Stimulated activated CD4-positive, alpha-beta T cell treated with anti-CD3 and anti-CD28 coated beads, Interleukin-4, amount 100 ng/mL, for 1 hour (primary cell): Measurements from ENCODE around the gene PDZD2.
"Not testable (repeated sequence)": the region's sequence is repeated elsewhere in the genome, so short reads cannot be mapped to it uniquely, and the experiment has no call there.

Source experiments
- DNase-seq: peaks from one replicate; pipeline ENCODE4 v3.0.0-alpha.2; 2020

PDZD2 gene

DNA sequence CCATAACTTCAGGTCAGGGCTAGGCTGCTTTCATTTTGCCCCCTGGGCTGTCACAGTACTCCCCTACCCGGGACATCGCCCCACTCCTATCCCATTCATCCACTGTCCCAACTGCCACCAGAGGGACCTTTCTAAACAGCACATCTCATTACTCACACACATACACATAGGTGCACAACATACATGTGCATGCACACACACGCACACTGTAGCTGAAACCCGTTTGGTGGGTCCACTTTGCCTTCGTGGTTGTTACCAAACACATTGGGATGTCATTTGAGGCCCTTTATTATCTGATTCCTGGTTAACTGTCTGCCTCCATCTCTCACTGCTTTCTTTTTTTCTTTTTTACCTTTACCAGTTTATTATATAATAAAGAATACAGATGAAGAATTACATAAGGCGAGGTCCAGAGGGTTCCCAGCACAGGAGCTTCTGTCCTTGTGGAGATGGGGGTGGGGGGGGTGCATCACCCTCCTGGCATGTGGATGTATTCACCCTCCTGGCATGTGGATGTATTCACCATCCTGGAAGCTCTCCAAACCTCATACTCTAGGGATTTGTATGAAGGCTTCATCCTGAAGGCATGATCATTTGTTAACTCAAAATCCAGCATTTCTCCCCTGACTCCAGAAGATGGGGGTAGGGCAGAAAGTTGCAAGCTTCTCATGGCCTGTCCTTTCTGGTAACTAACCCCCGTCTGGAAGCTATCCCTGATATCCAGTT lies 349.2 kb downstream of the PDZD2 start:
- no peak for DNase-seq

DNA sequence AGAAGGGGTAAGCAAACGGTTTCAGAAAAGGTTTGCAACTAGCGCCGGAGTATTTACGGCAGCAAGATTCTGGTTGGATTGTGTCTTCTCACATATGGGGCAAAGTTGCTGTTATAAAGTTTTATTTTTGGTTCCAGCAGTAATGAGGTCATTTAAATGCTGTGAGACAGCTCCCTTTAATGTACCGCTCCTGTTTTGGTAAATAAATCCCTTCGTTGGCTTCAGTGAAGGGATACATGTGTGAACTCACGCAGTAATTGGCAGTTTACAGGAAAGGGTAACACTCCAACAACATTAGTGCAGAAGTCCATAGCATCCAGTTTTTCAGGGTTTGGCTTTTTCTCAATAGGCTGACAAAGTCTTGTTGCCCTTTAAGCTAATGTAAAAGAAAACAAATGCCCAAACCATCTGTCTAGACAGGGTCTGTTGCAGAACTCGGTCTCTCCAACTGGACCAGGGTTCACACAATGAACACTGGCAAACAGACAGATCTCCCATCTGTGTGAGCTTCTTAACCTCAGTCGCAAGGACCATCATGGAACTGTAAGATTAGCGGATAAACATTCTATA lies 351.2 kb downstream of the PDZD2 start:
- no peak for DNase-seq

DNA sequence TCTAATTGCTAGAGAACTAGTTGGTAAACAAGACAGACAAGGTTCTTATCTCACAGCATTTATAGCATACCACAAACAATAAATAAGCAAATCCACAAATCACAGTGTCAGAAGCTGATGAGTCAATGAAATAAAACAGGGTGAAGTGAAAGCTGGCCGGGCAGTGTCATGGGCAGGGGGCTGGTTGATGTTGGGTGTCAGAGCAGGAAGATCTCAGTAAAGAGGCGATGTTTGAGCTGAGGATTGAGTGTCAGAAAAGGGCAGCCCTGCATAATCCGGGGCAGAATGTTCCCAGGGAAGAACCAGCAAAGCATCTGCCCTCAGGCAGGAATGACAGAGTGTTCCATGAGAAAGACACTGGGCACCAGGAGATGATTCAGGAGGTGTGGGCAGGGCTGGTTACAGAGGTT lies 351.8 kb downstream of the PDZD2 start:
- no peak for DNase-seq

DNA sequence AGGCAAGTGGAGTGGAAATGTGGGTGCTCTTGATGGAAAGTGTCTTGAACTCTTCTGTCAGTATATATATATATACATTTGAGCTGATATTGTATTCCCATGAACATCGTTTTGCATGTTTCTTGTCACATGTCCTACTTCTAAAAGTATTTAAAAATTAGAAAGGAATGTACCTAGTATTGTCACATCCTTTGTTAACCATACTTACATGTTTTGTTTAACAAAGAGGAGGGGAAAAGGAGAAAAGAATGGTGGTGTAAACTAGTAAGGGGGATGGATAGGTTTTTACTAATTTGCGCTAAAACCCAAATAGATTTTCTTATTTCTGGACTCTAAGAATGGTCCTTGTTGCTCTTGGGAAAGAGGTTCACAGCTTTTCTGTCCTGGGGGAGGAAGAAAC lies 353.4 kb downstream of the PDZD2 start:
- DNase-seq, result no peak

DNA sequence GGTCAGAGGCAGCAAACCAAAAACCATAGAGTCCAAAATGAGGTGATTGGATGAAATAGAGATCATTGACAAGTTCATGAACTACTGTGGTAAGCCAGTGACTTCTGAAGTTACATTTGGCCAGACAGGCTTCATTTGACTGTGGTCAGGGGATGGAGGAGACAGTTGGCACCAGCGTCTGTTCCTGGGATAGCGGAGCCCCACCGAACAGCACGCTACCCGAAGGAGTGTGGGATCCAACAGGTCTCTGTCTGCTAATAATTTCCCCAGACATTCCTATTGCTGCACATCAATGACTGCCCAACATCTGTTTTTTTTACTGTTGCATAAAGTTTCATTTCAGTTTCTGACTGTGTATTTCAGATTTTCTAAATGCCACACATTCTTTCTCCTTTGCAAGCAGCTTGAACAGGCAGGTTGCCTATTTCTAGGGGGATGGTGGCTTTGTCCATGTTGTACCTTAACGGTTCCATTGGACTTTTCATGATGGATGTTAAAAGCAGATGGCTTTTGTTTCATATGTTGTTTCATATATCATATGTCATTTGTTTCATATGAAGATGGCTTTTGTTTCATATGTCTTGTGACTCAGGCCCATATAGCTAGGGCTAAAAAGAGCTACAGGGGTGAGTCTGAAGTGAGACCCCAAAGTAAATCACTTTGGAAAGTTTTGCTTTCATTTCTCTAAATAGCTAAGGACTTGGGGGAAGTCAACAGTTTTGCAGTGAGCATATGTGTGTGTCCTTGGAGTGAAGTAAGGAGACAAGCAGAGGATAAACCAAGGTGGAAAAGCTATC lies 354.4 kb downstream of the PDZD2 start:
- DNase-seq, result no peak

DNA sequence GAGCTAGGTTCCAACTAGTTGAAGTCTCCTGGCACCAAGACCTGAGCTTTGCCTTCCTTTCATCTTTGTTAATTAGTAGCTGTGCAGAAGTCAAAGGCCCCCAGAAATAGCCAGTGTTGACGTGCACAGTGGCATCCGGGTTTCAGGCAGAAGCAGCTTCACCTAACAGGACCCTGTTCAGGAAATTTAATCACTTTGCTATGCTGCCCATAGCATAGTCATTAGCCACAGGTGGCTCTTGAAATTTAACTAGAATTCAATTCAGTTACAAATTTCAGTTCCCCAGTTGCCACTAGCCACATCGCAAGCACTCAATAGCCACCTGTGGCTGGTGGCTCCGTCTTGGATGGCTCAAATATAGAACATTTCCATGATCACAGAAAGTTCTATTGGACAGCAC lies 356.1 kb downstream of the PDZD2 start:
- no peak for DNase-seq

DNA sequence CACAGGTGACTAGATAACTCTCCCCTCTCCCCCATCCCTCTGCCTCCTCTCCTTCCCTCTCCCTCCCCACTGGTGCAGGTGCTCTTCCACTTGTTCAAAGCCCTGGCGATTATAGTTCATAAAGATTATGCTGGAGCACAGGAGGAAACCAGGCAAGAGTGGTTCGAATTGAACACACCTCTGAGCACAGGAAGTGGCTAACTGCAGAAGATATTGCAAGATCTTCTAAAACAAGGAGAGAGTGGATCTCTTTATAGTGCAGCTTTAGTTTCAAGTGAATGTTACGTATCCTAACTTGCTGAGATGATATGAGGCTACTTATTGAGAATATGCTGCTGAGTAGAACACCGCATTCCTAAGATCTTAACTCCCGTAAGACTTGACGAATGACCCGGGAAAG lies 356.8 kb downstream of the PDZD2 start:
- DNase-seq, result no peak

DNA sequence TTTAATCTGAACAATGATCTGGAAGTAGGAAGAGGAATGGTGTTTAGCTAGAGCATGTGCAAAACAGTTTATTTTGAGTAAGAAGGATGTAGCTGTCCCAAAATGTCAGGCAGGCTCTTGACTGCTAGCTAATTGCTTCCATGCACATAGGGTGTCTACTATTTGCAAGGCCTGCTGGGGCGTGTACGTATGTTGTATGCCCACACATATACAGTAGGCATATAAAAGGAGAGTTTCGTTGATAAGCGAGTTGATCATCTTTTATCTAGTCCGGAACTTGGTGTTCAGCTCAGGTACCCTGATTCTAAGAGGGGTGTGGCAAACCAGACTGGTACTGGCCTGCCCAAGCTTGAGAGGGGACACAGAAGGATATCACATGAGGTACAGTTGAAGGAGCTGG lies 358.0 kb downstream of the PDZD2 start:
- DNase-seq, result no peak

DNA sequence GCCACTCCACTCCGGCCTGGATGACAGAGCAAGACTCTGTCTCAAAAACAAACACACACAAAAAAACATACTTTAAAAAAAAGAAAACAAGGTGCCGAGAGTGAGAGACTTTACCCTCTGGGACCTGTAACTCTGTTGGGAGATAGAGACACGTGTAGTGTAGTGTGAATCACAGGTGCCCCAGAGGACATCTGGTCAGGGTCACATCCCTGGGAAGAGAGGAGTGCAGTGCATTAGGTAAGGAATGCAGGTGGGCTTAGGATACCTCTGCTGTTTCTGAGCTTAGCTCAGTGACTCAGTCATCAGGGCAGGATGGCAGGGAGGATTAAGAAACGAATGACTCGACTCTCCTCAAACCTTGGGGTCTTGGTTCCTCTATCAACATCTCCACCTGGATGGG lies 360.5 kb downstream of the PDZD2 start:
- no peak for DNase-seq

DNA sequence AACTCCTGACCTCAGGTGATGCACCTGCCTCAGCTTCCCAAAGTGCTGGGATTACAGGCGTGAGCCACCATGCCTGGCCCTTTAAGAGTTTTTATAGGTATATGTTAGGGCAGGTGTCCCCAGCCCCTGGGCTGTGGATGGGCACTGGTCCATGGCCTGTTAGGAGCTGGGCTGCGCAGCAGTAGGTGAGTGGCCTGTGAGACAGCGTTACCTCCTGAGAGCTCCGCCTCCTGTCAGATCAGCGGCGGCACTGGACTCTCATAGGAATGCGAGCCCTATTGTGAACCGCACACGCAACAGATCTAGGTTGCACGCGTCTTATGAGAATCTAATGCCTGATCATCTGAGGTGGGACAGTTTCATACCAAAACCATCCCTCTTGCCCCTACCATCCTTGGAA lies 361.8 kb downstream of the PDZD2 start:
- no peak for DNase-seq

DNA sequence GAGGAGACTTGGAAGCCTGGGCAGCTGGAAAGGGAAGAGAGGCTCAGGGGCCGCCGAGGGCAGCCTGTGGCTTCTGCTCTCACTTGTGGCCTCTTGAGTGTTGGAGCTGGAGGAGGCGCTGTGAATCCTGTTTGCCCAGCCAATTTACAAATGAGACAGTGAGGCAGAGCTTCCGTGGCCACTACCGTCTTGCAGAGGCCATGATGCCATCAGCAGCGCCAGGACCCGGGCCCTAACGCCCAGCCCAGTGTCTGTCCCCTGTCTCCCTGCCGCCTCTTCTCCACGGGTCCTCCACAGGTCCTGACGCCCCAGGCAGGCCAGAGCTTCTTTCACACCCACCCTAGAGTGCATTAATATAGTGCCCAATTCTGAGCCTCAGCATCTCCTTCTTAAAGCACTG lies 362.4 kb downstream of the PDZD2 start:
- no peak for DNase-seq

DNA sequence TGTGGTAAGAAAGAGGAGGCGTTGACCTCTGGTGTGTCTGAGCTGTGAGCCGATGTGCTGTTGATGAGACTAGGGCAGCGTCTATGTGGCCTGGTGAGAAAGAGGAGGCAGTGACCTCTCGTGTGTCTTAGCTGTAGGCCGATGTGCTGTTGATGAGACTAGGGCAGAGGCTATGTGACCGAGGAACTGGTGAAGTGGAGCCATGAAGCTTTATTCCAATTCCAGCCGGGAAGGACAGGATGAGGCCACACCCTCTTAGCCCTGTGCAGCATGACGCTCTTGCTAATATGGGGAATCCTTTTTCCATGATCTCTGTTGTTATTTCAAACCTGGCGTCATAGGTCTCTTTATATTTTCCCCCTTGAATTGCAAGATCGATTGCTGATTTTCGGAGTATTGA lies 362.8 kb downstream of the PDZD2 start:
- no peak for DNase-seq

DNA sequence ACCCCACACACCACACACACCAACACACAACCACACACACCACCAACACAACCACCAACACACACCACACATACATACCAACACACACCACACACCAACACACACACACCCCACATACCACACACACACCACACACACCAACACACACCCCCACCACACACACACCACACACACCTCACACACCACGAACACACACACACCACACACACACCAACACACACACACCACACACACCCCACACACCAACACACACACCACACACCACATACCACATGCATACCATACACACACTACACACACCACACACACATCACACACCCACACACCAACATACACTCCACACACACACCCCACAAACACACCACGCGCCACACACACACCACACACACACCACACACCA lies 363.8 kb downstream of the PDZD2 start:
- no peak for DNase-seq

DNA sequence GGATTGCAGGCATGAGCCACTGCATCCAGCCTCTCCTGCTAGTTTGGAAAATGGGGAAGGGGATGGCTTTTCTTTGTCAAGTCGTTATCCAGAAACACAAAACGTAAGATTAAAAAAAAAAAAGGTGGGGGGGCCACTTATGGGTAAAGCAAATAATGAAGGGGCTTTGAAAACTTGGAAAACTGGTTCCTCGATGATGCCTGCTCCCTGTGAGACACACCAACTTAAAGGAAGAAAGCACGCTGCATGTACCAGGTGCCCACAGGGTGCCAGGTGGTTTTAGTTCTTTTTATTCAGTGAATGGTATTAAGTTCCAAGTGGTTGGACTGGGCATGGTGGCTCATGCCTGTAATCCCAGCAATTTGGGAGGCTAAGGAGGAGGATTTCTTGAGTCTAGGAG lies 365.1 kb downstream of the PDZD2 start:
- no peak for DNase-seq

DNA sequence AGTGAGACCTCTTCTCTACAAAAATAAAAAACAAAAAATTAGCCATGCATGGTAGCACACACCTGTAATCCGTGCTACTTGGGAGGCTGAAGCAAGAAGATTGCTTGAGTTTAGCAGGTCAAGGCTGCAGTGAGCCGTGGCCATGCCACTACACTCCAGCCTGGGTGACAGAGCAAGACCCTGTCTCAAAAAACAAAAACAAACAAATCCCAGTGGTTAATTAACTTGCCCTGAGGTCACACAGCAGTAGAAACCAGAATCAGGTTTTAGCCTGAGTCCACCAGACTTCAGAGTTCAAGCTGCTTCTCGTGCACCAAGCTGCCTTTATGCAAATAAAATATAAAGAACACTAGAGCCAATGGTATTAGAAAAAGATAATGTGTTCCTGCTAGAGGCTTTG lies 365.5 kb downstream of the PDZD2 start:
- no peak for DNase-seq

DNA sequence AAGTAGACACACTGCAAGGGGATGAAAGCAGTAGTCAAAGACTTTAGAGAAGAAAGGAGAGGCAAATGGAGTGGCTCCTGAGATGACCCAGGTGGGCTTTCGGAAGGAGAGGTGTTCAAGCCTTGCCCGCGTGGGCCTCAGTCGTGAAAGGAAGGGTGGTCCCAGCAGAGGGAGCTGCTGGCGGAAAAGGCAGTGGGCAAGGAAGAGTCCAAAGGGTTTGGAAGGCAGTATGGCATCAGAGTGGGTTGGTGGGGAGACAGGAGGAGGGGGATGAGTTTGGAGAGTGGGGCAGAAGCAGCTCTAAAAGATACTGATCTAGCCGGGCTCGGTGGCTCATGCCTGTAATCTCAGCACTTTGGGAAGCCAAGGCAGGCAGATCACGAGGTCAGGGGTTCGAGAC lies 369.8 kb downstream of the PDZD2 start:
- no peak for DNase-seq

DNA sequence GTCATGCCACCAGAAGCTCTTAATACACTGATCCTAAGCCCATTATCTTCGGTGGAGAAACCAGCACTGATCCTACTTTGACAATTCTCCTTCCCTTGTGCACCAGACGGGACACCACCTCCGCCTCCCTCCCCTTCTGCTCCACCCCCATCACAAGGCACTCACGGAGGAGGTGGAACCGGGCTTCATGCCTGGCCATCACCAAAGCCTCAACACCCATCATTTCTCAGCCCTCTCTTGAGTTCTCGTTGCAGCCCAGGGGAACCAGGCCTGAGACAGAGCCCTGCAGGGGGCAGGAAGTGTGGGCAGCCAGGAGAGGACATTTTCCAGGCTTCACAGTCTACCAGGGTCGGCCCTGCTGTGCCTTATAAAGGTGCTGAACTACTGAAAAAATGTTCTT lies 374.7 kb downstream of the PDZD2 start:
- DNase-seq, result no peak

DNA sequence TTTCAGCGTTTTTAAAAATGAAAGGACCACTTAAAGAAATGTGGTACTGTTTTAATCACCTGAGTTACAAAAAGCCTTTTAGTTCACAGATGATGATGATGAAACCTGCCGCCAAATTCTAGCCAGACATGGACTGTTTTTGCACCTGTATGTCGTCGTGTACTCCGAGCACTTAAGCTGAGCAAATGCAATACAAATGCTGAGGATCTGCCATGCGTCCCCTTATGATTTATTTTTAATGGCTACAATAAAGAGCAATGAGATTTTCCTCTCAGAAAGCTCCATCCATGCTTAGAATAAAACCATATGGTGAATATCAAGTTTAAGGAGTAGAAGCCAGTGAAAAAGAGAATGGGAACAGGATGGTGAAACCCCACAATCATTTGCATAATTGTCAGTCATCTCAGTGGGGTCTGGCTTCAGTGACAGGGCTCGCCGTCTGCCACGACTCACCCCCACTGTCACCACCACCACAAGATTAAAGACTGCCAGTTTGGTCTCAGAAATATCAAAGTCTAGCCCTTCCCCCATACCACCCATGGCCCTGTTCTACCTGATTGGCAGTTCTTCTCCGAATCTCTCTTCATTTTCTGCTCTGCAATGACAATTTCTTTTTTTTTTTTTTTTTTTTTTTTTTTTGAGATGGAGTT lies 375.3 kb downstream of the PDZD2 start:
- no peak for DNase-seq

DNA sequence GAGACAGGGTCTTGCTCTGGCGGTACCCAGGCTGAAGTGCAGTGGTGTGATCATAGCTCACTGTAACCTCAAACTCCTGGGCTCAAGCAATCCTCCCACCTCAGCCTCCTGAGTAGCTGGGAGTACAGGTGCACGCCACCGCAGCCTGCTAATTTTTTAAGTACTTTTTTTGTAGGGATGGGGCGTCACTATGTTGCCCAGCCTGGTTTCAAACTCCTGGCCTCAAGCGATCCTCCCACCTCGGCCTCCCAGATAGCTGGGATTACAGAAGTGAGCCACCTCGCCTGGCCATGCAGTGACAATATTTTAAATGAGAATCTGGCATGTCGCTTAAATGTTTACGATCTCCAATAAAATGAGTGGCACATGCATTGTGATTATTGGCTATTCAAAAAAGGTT lies 376.3 kb downstream of the PDZD2 start:
- not testable (repeated sequence) for DNase-seq

DNA sequence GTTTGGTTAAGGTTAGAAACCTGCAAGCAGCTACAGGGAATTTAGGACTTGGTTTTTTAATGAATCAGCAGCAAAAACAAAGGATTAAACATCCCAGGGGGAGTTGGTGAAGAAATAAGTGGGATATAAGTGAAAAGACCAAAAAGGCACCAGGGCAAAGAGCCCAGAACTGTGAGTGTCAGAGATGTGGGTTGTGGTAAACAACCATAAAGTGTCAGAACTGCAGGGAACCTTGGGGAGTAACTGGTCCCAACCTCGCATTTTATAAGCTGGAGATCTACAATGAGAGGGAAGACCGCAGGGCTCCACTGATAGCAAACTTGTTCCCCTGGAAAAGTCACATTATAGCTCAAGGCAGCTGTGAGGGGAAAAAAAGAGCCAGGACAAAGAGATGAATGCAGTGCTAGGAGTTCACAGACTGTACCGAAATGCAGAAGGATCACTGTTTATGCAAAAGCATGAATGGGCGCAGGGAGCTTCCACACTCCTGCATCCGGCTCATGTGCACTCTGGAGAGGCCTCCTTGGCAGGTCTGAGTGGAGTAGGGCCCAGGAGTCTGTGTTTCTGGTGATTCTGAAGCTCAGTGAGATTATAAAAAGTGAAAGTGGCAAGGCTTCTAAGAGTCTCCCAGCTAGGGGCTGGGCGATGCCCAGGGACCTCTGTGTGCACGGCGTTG lies 378.9 kb downstream of the PDZD2 start:
- no peak for DNase-seq

DNA sequence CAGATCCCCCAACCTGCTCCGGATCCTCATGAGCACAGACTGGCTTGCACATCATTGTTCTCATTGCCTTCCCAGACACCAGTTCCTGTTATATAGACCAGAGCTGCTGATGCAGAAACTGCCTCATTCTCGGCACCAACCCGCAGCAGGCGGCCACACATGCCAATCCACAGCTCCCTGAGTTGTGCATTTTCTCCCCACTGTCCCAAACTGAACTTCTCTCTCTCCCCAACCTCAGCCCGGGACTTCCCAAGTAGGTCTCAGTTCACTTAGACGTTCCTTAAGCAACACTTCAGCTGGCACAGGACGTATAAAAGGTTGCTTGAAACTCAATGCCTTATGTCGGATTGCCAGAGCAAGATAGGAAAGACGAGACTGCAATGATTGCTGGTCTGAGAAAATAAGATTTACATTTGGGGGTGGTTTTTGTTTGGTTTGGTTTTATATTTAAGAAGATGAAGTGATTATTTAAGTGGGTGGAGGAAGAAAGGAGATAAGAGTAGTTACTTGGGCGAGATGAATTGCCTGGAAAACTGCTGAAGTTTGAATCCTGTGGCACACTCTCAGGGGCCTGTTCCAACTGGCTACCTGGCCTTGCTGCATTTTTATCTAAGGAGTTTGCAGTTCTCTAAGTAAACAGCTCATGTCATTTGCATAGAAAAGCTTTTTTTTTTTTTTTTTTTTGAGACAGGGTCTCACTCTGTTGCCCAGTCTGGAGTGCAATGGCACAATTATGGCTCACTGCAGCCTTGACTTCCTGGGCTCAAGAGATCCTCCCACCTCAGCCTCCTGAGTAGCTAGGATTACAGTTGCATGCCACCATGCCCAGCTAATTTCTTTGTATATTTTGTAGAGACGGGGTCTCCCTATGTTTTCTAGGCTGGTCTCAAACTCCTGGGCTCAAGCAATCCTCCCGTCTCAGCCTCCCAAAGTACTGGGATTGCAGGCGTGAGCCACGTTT lies 379.8 kb downstream of the PDZD2 start:
- no peak for DNase-seq

DNA sequence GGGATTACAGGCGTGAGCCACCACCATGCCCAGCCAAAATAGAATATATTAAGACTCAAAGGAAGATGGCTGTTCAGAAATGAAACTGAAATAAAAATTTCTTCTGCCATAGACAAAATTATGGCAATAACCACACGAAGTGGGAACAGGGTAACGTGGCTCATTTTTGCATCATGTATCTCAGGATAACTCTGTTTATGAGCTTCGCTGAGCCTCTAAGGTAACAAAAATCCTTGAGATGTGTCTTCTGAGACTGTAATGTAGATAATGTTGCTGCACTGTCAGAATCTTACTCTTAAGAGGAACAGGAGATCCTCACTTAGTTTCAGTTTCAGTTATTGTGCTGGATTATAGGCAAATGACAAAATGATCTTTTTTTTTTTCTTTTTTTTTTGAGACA lies 381.3 kb downstream of the PDZD2 start:
- no peak for DNase-seq
